HG03571 (cell line): ENCODE results near the gene LIMCH1.

Experiments used
- ATAC-seq: cut with Tn5 transposase; IDR thresholded peaks from one replicate; pipeline ENCODE4 v1.9.1; 2021; ENCODE audit not compliant: unreplicated experiment

Gene LIMCH1

GRCh38 chr4:41749631-41750039, 211.7 kb downstream of the LIMCH1 start:
- ATAC-seq = no peak
